ENCODE data around the gene LHX2.

GRCh38 chr9:124046189-124046588, 34.6 kb downstream of the LHX2 start:
- TF ChIP-seq POLR2AphosphoS5 (IDR thresholded peaks at IDR 0.05) (no peak), CTCF (IDR thresholded peaks at IDR 0.05) (no peak), POLR2A (IDR thresholded peaks at IDR 0.05) (no peak)
